Measurements from ENCODE around the gene SSTR4. TPM values are rescaled to one million over a fixed set of nuclear protein-coding genes. Genes with fewer than 3 reads are reported as not detected.

SSTR4 gene
- polyA plus RNA-seq, 2 of the 4 experiments (the other 2 are of a cell fraction) = 0.08 TPM; not detected in 1

- FAIRE-seq (peak; percentile 39), ATAC-seq (no peak), DNase-seq (ENCODE audit: low read depth in 1 of 2, low spot score in 1 of 2) (no peak)
- TF ChIP-seq GATA3 (IDR thresholded peaks at IDR 0.05; ENCODE audit: borderline replicate concordance) (no peak), KDM5A (IDR thresholded peaks at IDR 0.05) (no peak), POLR2AphosphoS2 (conservative IDR thresholded peaks at IDR 0.05; ENCODE audit: low read length) (no peak), ZSCAN20 (CRISPR knock-in tag; IDR thresholded peaks at IDR 0.05) (no peak), RCOR1 (IDR thresholded peaks at IDR 0.05; ENCODE audit: low read depth, low read length) (no peak), TFCP2L1 (CRISPR knock-in tag; IDR thresholded peaks at IDR 0.05) (no peak), NFE2L2 (conservative IDR thresholded peaks at IDR 0.05; ENCODE audit: low read length) (no peak), POLR2A (IDR thresholded peaks at IDR 0.05; ENCODE audit: low read length) (no peak), RAD21 (conservative IDR thresholded peaks at IDR 0.05 in 1 of 2, IDR thresholded peaks at IDR 0.05 in 1 of 2) (no peak), PBX3 (IDR thresholded peaks at IDR 0.05) (no peak), ESRRA (IDR thresholded peaks at IDR 0.05; ENCODE audit: borderline replicate concordance, low read length) (no peak), CBX8 (IDR thresholded peaks at IDR 0.05) (no peak), ELK1 (IDR thresholded peaks at IDR 0.05; ENCODE audit: low read depth, low read length) (no peak), MYC (IDR thresholded peaks at IDR 0.05; ENCODE audit: borderline replicate concordance, low read length) (no peak), HMGXB4 (CRISPR knock-in tag; IDR thresholded peaks at IDR 0.05; ENCODE audit: borderline replicate concordance) (no peak)
- H3K4me1 ChIP-seq = peaks cover 18% of the 10 kb centered on the region
- WGBS (ENCODE audit: missing lambda C conversion rate) = 46% methylated on average over 2 of the region's 2 CpGs
- no peak overlapping the region for H3K4me2 ChIP-seq
- H3K4me3 ChIP-seq = no peak overlapping the region
- CTCF ChIA-PET = interaction anchor here (0.6 to 11.3 kb wide), 7 partner anchors 13 to 725 kb away, joined by 3 to 125 read pairs (median 9); partner anchors contain the start of gene THBD
- no peak overlapping the region for H3K27ac ChIP-seq
- POLR2A ChIA-PET = no interaction called here
- H3K9me3 ChIP-seq = no peaks in the 10 kb centered on the region
Observed at GRCh38 chr20:23063581-23063980, 28.5 kb downstream of the SSTR4 start.

- ChIA-PET CTCF (interaction anchor here (1.0 to 11.3 kb wide), 7 partner anchors 10 to 276 kb away, joined by 3 to 125 read pairs (median 4); partner anchors contain the start of gene THBD), POLR2A (no interaction called here)
- H3K9me3 ChIP-seq = no peaks in the 10 kb centered on the region
- TF ChIP-seq CHD4 (IDR thresholded peaks at IDR 0.05; ENCODE audit: borderline replicate concordance) = no peak
- no peak for TF ChIP-seq EP300 (IDR thresholded peaks at IDR 0.05)
- no peak for TF ChIP-seq EHMT2 (IDR thresholded peaks at IDR 0.05; ENCODE audit: low read depth)
- no peak for TF ChIP-seq POLR2A (IDR thresholded peaks at IDR 0.05; ENCODE audit: low read length)
- TF ChIP-seq KDM1A (IDR thresholded peaks at IDR 0.05; ENCODE audit: low read depth) = no peak
- no peak for TF ChIP-seq MYC (IDR thresholded peaks at IDR 0.05; ENCODE audit: borderline replicate concordance, low read length)
- TF ChIP-seq CBX2 (IDR thresholded peaks at IDR 0.05; ENCODE audit: borderline replicate concordance, low read depth) = no peak
- TF ChIP-seq JUN (IDR thresholded peaks at IDR 0.05) = no peak
- TF ChIP-seq ATOH8 (CRISPR knock-in tag; IDR thresholded peaks at IDR 0.05; ENCODE audit: low read depth) = no peak
- H3K4me3 ChIP-seq = no peak overlapping the region
- peaks cover 18% of the 10 kb centered on the region for H3K4me1 ChIP-seq
- 54% methylated on average over 9 of the region's 9 CpGs for WGBS (ENCODE audit: missing lambda C conversion rate)
- ATAC-seq = no peak
- H3K4me2 ChIP-seq = 0 out of 3 replicates have a peak overlapping the region, but pooled peaks have one; percentile 2
- no peak for DNase-seq (ENCODE audit: low read depth in 1 of 2, low spot score in 1 of 2)
- H3K27ac ChIP-seq = no peak overlapping the region
- FAIRE-seq = no peak
Observed at GRCh38 chr20:23065266-23066201, 30.4 kb downstream of the SSTR4 start.
